Retinal pigment epithelial cell (primary cell): Measurements from ENCODE around the gene BRWD1.

Source experiments
- DNase-seq: peaks from one replicate; pipeline ENCODE4 v3.0.0-alpha.2; 2010; ENCODE audit warnings: low read depth
- H3K4me3 ChIP-seq: 2 replicates; pipeline ENCODE4 v1.5.1; 2011; ENCODE audit warnings: mild to moderate bottlenecking, low read length, control low read depth, moderate library complexity
- TF ChIP-seq, protein P1 (sequence below): conservative IDR thresholded peaks from 2 replicates; pipeline ENCODE4 v1.5.1; 2011; ENCODE audit warnings: low read depth, low read length, control low read depth, inconsistent platforms

Gene BRWD1

DNA sequence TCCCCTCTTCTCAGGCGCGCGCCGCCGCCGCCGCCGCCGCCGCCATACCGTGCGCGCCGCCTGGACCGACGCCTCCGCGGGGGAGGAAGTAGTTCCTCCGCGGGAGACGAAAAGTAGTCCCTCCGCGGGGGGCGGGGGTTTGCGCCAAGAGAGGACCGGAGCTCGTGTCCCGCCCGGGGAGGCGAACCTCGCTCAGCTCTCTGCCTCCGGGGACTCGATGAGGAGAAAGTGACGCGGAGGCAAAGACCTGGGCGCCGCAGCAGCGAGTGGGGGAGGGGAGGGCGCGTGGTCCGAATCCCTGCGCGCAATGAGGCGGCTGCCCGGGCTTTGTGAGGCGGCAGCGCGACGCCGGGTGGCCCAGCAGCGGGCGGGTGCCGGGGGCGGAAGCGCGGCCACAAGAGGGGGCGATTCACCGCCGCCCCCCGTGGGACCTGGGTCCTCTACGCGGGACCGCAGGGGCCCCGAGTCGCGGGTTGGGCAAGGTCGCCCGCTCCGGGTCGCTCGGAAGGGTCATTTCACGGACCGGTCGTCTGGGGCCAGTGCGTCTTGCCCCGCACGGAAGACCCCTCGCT lies at the start of gene BRWD1:
BRWD1 (minus strand) TSS at position 62 of the 572 bp plus-strand sequence. CDS start 141 bp downstream, outside the sequence.
- DNase-seq, result peak; percentile 46
- TF ChIP-seq, protein P1, sequence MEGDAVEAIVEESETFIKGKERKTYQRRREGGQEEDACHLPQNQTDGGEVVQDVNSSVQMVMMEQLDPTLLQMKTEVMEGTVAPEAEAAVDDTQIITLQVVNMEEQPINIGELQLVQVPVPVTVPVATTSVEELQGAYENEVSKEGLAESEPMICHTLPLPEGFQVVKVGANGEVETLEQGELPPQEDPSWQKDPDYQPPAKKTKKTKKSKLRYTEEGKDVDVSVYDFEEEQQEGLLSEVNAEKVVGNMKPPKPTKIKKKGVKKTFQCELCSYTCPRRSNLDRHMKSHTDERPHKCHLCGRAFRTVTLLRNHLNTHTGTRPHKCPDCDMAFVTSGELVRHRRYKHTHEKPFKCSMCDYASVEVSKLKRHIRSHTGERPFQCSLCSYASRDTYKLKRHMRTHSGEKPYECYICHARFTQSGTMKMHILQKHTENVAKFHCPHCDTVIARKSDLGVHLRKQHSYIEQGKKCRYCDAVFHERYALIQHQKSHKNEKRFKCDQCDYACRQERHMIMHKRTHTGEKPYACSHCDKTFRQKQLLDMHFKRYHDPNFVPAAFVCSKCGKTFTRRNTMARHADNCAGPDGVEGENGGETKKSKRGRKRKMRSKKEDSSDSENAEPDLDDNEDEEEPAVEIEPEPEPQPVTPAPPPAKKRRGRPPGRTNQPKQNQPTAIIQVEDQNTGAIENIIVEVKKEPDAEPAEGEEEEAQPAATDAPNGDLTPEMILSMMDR, result no peak
- H3K4me3 ChIP-seq, result peak within 1 kb of the TSS; percentile 70

DNA sequence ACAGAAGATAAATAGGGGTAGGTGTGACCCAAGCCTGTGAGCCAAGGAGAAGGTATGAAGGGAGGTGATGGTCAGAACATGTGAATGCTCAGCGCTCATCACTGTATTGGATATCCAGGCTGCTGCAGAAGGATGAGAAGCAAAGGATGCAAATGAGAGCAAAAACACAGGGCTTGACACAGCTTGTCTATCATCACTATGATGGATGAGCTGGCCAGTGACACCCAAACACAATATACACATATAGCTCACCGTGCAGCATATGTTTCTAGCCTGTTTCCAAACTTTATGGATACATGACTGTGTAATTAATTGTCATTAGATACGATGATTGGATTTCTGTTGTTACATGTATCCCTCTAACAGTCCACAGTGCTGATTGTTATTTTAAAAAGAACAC lies 49.3 kb upstream of the BRWD1 start:
- DNase-seq, result no peak
- TF ChIP-seq, protein P1, result no peak
- no peak overlapping the region for H3K4me3 ChIP-seq

DNA sequence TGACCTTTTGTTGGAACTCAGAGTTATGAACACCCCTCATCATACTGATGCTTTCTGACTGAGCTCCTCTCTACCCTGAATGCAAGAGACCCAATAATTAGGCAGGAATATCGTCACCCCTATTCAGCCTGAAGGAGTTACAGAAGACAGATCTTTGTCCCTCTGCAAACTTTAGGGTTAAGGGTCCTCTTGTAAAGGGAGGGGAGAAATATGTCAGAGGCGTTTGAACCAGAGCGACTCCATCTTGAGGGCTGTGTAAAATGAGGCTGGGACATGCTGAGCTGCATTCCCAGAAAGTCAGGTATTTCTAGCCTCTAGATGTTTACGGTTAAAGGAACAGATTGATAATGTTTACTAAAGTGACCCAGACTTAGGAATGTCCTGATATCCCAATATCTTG lies 46.0 kb upstream of the BRWD1 start:
- TF ChIP-seq, protein P1, result no peak
- H3K4me3 ChIP-seq, result no peak overlapping the region
- no peak for DNase-seq

DNA sequence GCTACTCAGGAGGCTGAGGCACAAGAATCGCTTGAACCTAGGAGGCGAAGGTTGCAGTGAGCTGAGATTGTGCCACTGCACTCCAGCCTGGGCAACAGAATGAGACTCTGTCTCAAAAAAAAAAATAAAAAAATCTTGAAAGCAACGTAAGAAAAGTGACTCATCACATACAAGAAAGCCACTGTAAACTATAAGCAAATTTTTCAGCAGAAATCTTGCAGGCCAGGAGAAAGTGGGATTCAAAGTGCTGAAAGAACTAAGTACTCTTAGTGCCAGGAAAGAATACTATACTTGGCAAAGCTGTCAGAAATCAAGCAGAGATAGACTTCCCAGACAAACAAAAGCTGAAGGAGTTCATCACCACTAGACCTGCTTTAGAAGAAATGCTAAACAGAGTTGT lies 39.9 kb upstream of the BRWD1 start:
- no peak overlapping the region for H3K4me3 ChIP-seq
- DNase-seq, result no peak
- TF ChIP-seq, protein P1, result no peak

DNA sequence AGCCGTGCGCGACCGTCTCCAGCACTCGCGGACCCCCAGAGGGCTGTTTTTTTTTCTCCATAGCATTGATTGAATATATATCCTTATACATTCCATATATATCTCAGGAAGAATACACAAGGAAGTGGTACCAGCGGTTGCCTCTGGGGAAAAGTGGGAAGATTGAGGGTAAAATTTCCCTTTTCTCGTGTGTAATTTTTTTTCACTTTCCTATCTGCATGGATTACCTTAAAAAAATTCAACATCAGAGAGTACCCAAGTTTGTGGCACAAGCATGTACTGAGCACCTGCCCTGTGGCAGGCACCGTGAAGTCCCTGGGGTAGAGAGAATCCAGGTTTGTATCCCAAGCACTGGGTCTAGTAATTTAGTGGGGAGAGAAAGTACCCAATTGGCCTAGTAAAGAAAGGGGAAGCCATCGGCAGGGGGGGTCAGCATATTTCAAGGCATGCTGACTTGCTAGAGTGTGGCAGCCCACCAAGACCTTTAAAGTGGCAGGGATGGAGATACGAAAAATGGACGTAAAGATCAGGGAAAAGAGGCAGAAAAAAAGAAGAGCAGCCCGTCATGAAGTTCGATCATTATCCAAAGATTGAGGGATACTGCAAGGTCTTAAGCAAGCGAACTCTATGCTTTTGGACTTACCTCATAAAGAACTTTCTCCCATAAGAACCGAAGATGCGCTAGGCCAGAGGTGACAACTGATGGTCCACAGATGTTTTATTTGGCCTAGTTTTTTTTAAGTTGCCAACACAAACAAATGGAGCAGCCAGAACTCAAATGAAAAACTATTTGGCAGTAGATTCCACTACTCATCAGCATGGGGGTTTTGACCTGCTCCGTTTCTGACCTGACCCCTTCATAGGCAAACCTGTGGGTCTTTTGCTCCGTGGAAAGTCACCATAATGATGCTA lies 36.9 kb upstream of the BRWD1 start:
- TF ChIP-seq, protein P1, result no peak
- no peak for DNase-seq

DNA sequence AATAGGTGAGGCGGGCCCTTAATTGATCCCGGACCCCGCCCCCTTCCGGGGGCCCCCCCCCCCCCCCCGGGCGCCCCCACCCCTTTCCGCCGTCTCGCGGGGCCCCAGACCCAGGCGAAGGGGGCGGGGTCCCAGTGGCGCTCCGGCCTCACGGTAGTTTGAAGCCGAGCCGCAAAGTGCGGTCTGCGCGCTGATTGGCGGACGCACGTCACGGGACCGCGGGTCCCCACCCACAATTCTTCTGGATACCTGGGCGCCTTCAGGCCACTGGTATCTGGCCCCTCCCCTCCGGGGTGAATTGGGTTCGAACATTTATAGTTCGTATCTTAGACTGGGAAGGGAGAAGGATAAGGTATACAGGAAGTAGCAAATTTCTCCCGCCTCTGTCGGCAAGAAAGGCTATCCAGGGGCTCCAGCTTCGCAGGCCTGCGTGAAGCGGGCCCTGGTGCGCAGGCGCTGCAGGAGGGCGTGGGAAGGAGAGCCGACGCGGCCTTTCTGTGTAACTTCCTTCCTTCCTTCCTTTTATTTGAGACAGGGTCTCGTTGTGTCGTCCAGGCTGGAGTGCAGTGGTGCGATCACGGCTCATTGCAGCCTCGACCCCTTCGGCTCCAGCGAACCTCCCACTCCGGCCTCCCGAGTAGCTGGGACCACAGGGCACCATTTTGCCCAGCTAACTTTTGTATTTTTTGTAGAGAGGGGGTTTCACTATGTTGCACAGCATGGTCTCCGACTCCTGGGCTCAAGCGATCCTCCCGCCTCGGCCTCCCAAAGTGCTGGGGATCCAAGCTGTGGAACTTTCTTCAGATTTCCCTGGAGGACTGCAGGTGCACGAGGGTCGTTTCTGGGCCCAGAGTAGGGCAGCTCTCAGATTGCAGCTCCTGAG lies 36.0 kb upstream of the BRWD1 start:
- DNase-seq, result peak; percentile 79
- TF ChIP-seq, protein P1, result no peak

More for the DNA sequence above, 36.9 kb upstream of the BRWD1 start:
- H3K4me3 ChIP-seq, result peak overlapping the region; percentile 62

More for the DNA sequence above, 36.0 kb upstream of the BRWD1 start:
- peak overlapping the region; percentile 62 for H3K4me3 ChIP-seq
